ENCODE measurements around the gene NDUFS5.

- TF ChIP-seq ZSCAN18 (tag by site-specific recombination; IDR thresholded peaks at IDR 0.05) = no peak
- TF ChIP-seq ZNF341 (tag by site-specific recombination; IDR thresholded peaks at IDR 0.05; ENCODE audit: low read depth) = no peak
- TF ChIP-seq MYNN (tag by site-specific recombination; IDR thresholded peaks at IDR 0.05; ENCODE audit: borderline replicate concordance) = no peak
Measured at GRCh38 chr1:39050001-39050400, 23.9 kb downstream of the NDUFS5 start.
